ENCODE results near the gene PAQR6. TPM values are rescaled to one million over a fixed set of nuclear protein-coding genes. Genes with fewer than 3 reads are reported as not detected.

Gene PAQR6
- total RNA-seq: 10 to 100 TPM in 1 of 2 donors, 1 to 10 TPM in 1; 8.0 to 10.5 TPM
- polyA plus RNA-seq (ENCODE audit: insufficient read depth, low read depth, low replicate concordance): 3.6 TPM
- long read RNA-seq, donor 1: 0 reads
- long read RNA-seq, donor 2, partial matches to known transcripts: 72 of 104 reads
- long read RNA-seq, donor 2, other reads (novel, unspliced or antisense): 32 of 104 reads

- intact Hi-C loops (cut with DNase I; ENCODE audit: low total_unique reads): no loop called here
- no peaks in the 10 kb centered on the region for H3K36me3 ChIP-seq (ENCODE audit: low read depth, missing control alignments)
- TF ChIP-seq CTCF (IDR thresholded peaks at IDR 0.05) (no peak), POLR2A (IDR thresholded peaks at IDR 0.05) (no peak)
- H3K27me3 ChIP-seq: no peaks in the 10 kb centered on the region
- WGBS, 2 donors: 49 to 55% methylated on average over 9 to 16 of the region's 16 CpGs
- H3K9me3 ChIP-seq: no peaks in the 10 kb centered on the region
- peak; percentile 58 for DNase-seq
- no peak within 1 kb of the TSS for H3K4me3 ChIP-seq
- H3K27ac ChIP-seq: no peak within 1 kb of the TSS
- peaks cover 25% of the 10 kb centered on the region for H3K4me1 ChIP-seq
Measured at GRCh38 chr1:156247460-156248322, at the start of gene PAQR6. Gene PAQR6 (minus strand): TSS chr1:156248056. CDS start chr1:156246731, 1,325 bp downstream.

- DNase-seq: peak; percentile 82
- no peaks in the 10 kb centered on the region for H3K36me3 ChIP-seq (ENCODE audit: low read depth, missing control alignments)
- H3K27ac ChIP-seq: peak within 1 kb of the TSS; percentile 7 to 51
- peaks cover 4% of the 10 kb centered on the region for H3K4me1 ChIP-seq
- no peaks in the 10 kb centered on the region for H3K27me3 ChIP-seq
- WGBS, 2 donors: 14 to 25% methylated on average over 17 of the region's 17 CpGs
- TF ChIP-seq CTCF (IDR thresholded peaks at IDR 0.05) (no peak), POLR2A (IDR thresholded peaks at IDR 0.05) (no peak)
- H3K4me3 ChIP-seq: peak within 1 kb of the TSS; percentile 64 to 70
- intact Hi-C loops (cut with DNase I; ENCODE audit: low total_unique reads): no loop called here
- no peaks in the 10 kb centered on the region for H3K9me3 ChIP-seq
Measured at GRCh38 chr1:156295391-156295947, 47.6 kb upstream of the PAQR6 start, which contains the start of gene GLMP. Gene GLMP (minus strand): TSS chr1:156295679. CDS start chr1:156295645, 34 bp downstream.

GRCh38 chr1:156293895-156294294, 46.0 kb upstream of the PAQR6 start:
- Histone ChIP-seq H3K4me1 (peaks cover 4% of the 10 kb centered on the region), H3K27ac (no peak overlapping the region), H3K9me3 (no peaks in the 10 kb centered on the region), H3K4me3 (no peak overlapping the region), H3K27me3 (no peaks in the 10 kb centered on the region), H3K36me3 (ENCODE audit: low read depth, missing control alignments) (no peaks in the 10 kb centered on the region)
- WGBS, 2 donors: 93 to 97% methylated on average over 8 to 9 of the region's 9 CpGs
- no peak for TF ChIP-seq CTCF (IDR thresholded peaks at IDR 0.05)
- no peak for TF ChIP-seq POLR2A (IDR thresholded peaks at IDR 0.05)
- DNase-seq: no peak
- intact Hi-C loops (cut with DNase I; ENCODE audit: low total_unique reads): no loop called here

GRCh38 chr1:156293098-156293434, 45.2 kb upstream of the PAQR6 start:
- 86 to 95% methylated on average over 7 to 8 of the region's 8 CpGs for WGBS, 2 donors
- TF ChIP-seq CTCF (IDR thresholded peaks at IDR 0.05) (no peak), POLR2A (IDR thresholded peaks at IDR 0.05) (no peak)
- Histone ChIP-seq H3K27me3 (no peaks in the 10 kb centered on the region), H3K27ac (no peak overlapping the region), H3K9me3 (no peaks in the 10 kb centered on the region), H3K4me3 (no peak overlapping the region), H3K36me3 (ENCODE audit: low read depth, missing control alignments) (no peaks in the 10 kb centered on the region), H3K4me1 (peaks cover 4% of the 10 kb centered on the region)
- no peak for DNase-seq
- intact Hi-C loops (cut with DNase I; ENCODE audit: low total_unique reads): no loop called here

Data from testis (tissue), 5 donors.